Measurements from ENCODE around the gene IP6K3.

The IP6K3 gene

DNA sequence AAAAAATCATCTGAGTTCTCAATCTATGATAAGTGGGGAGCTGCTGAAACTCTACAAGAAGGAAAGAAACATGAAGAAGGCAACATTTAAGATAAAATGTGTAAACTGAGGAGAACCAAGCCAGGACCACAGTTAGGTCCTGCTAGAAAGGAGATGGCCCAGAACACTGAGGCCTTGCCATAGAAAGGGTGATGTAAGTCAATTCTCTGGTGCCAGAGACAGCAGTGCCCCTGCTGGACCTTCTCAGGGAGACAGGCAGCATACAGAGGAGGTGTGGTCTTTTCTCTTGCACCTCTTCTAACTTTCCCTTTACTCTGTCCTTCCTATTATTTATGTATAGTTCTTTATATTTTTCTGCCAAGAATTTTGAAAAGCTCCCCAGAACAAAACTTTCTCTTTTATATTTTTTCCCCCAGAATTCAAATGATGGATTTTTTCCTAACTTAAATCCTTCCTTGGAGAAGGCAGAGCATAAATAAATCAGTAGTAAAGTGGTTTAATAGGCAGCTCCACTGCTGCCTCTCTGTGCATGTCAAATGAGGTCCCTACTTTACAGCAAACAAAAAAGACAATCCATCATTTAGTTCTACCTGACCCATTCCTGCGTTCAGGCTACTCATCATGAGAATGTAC is 44.2 kb downstream of the IP6K3 start:
- DNase-seq, result peak; percentile 10

DNA sequence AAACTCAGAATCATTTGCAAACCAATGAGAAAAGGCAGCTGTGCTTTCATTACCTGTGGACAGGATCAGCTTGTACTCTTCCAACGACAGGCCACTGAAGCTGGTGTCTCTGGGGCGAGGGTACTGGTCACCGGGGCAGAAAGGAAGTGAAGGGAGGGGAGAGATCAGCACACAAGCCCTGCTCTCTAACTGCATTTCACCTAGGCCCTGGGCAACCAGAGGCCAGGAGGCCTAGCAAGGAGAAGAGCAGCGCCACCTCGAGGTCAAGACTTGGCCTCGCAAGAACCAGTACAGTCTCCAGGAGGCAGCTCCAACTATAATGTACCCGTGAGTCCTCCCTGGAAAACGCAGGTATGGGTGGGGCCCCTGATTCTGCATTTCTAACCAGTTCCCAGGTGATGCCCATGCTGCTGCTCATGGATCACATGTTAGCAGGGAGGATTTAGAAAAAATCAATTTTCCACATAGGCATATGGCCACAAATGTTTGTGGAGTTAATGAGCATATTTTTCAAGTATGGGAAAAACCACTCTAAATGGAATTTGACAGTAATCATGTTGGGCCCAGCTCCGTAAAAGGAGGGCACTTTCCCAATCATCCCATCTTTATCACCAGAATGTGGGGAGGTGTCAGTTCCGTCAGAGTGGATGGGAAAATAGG is 46.2 kb downstream of the IP6K3 start:
- DNase-seq, result peak; percentile 63

DNA sequence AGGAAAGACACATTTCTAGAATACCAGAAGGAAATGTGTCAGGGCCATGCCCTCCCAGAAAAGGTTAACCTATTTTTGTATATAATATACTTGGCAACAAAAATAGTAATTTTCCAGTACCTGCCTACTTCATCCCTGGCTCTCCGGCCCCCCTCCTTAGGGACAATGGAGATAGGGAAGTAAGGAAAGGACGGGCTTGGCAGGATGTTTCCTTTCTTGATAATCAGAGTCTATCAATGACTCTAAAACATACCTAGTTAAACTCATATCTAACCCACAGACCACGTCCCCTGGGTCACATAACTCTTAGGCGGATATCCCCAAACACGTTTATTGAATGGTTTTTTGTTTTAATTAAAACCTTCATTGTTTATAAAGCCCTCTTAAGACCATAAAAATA is 47.0 kb downstream of the IP6K3 start:
- no peak for DNase-seq

DNA sequence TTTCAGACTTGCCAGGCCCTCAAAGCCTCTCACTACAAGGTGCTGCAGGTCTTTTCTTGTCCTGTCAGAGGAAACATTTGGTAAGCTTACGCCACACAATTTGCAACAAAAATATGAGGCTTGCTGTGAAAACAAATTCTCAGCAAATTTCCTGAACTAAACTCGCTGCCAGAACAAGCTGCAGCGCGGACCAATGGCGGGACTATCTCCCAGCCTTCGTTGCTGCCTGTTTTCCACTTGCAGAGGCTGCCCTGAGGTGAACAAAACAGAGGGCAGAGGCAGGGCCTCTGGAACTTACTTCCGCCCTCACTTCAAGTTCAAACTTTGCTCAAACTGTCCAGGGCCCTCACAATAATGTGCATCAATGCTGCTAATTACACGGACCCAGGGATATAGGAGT is 47.6 kb downstream of the IP6K3 start:
- DNase-seq, result no peak

DNA sequence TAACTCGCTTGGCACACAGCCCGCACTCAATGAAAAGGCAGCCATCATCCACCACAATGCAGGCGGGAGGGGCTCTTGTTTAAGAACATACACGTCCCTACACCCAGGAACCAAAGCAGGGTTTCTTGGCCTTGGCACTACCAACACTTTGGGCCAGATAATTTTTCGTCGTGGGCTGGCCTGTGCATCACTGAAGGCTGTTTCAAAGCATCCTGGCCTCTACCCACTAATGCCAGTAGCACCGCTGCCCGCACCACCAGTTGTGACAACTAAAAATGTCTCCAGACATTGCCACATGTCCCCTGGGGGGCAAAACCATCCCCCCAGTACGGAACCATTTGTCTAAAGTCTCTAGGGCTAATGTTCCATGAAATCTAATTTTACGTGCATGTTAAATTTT is 48.2 kb downstream of the IP6K3 start:
- no peak for DNase-seq

DNA sequence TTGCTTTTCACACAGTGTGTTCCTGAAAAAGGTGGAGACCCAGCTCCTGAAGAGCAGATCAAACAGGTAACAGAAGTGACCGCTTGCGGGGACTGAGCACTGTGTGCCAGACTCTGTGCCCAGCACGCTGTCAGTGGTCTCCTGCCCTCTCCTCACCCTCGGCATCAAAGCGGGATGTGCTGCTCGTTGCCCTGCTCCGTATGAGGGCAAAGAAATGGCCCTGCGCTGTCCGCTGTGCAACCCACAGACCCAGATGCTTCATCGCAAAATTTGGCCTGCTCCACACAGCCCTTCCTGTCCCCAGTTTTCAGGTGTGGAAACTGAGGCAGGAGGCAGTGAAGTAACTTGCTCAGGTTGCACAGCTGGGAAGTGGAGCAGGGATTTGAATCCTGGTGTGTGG is 48.9 kb downstream of the IP6K3 start:
- no peak for DNase-seq

DNA sequence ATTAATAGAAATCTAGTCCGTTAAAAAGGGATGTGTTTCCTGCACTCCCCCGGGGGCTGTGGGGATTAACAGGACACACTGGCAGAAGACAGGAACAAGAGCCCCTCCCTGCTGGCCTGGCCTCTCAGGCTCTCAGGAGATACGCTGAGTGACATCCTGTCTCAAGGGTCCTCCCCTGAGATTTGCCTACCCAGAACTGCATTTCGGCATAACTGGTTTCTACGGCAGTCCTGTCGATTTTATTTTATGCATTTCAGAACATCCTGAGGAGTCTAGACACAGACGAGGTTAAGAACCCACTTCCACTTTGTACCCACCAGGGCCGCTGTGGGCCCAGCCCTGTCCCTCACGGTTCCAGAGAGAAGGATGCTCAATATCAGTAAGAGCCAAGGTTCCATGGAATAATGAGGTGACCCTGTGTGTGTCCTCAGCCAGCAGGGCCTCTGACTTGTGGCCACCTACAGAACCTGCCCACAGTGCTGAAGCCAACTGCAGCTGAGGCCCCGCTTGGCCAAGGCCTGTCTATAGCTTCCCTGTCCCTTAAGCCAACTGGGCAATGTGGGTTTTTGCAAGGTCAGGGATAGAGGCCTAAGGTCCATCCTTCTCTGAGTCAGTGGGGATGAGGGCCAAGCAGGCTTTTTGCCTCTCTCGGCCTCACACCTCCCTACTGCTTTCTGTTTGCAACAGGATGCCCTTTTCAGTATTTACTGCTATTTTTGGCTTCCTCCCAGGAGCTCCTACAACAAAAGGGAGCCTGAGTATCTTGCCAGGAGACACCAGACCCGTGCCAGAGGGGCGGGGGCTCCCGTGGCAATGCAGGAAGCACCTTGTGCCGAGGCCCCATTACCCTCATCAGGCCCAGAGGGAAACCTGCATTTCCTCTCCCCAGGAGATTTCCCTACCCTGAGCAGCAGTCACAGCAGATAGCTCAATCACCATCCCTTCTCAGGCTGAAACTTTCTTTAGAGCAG is 49.9 kb downstream of the IP6K3 start:
- DNase-seq, result no peak

DNA sequence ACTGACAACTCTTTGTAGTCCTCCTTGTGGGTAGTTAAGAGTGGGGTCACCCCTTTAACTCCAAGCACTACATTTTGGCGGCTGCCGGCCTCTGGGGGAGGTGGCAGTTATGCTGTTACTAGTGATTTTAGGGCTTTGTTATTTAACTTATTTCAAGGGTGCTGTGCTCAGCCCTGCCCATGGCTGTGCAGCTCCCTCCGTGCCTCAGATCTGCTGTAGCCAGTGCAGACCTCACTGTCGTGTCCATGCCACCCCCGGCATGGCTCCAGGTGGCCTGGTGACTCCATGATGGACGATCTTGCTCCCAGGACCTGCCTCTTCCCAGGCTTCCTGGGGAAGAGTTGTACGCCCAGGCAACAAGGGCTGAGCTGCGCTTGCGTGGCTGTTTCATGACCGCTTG is 50.6 kb downstream of the IP6K3 start:
- no peak for DNase-seq

DNA sequence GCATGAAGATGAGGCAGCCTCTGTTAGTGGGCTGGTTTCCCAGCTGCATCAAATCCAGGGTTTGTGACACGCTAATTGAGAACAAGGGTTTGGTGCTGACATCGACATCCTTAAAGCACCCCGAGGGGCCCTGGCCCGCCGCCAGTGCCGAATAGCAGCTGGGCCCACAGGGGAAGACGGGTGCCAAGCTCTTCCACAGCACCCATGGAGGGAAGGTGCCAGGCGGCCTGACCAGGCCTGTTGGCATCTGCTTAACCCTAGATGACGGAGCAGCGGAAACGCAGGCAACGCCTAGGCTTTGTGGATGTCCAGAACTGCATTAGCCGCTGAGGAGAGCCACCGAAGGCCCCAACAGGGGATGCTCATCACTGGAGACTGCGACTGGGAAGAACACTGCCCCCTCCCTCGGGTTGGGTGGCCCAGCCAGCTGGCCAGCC is 51.2 kb downstream of the IP6K3 start:
- DNase-seq, result no peak

DNA sequence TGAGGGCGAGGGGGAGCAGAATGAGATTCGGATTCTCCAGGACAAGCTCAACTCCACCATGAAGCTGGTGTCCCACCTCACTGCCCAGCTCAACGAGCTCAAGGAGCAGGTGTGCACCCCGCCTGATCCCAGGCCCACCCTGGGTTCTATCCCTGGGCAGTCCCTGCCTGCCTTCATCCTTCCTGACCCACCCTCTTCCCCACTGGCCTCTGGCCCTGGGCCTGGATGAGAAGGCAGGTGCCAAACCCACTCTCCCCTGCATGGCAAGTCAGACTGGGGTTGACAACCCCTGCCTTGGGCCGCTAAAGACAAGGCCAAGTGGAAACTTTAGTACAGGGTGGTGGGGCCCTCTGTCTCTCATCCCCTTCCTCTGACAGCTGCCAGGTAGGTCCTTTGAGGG is 51.7 kb downstream of the IP6K3 start:
- DNase-seq, result no peak

DNA sequence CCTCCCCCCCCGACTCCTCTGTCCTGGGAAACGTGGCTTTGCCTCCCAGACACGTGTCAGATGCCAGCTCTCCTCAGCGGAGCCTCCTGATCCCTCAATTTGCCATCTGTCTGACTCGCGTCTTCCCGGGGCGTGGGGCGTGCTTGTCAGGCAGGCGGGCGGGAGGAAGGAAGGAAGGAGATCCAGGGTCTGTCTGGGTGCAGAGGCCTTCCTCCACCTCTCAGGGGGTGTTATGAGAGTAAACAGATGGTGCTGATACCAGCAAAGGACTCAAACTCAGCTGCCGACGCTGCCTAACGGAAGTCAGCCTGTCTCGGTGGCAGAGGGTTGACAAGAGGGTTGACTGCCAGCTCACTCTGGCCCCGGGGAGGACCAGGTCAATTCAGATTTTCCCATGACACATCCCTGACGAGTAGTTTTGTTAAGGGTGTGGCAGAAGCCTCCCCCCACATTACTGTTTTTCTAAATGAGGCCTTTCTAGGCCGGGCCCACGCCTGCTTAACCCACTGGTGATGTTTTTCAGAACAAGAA is 52.2 kb downstream of the IP6K3 start:
- DNase-seq, result peak; percentile 71

DNA sequence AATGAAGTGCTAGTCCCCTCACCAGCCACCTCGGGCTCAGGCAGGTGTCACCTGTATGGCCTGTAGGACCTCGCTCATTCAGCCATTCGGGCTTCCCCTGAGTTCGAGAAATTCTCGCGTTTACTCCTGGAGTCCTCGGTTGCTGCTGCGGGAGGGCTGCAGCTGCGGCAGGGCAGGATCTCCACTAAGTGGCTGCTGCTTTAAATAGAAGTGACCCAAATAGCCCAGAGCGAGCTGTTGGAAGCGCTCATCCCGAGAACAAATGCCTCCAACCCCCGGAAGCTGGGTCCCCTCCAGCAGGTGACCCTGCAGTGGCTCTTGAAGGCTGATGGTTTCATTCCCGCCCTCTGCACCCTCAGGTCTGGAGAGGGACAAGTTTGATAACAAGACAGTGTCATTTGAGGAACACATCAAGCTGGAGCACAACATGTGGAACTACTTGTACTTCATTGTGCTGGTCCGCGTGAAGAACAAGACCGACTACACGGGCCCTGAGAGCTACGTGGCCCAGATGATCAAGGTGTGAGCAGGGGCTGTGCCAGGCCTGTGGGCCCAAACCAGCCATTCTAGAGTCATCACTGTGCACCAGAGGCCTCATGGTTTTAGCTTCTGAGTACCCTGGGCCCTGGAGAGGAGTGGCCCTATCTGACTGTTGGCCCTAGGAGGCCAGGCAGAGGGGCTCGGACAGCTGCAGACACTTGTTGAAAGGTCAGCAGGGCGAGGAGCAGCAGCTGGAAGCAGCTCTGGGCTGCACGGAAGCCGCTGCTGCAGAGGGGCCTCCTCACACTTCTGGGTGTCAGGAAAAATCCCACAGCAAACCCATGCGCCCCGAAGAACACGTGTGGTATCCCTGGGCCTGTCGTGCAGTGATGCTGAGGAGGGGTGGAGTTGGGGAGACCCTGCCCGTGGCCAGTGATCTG is 53.3 kb downstream of the IP6K3 start:
- no peak for DNase-seq

DNA sequence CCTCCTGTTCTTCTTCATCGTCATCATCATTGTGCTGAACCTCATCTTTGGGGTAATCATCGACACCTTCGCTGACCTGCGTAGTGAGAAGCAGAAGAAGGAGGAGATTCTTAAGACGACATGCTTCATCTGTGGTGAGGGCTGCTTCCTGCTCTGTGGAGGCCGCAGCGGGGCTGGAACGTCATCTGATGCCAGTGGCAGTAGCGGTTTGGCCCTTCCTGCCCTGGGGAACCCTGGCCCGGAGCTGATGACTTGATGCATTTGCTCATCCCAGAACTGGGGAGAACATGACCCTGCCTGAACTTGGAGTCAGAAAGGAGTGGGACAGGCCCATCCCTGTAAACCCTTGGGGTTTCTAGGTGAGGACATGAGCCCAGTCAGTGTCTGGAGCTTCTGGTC is 53.9 kb downstream of the IP6K3 start:
- peak; percentile 29 for DNase-seq

DNA sequence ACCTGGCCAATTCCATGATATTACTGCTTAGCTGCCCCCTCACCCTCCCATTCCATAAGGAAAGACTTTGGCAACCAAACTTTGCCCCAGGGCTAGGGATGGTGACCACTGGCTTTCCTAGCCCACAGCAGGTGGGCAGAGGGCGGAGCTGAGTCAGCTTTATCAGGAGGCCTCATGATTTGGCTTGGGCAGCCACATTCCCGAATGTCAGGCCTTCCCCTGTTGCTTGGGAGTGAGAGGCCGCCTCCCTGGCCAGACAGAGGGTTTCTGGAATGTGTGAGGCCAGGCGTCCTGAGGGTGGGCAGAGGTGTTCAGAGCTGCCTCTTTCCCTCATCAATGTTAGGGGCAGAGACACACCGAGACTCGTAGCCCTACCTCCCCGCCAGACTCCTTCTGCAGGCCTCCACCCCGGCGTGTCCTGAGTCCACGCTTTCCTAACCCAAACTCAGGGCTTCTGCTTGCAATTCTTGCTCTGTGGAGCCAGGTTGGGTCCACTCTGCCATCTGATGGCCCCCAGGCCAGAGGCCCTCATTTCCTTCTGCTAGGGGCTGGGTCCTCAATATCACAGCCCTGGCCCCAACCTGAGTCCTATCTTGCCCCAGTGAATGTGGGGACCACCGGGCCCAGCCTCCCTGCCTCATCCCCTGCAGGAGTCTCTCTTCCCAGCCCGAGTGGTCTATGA is 54.5 kb downstream of the IP6K3 start:
- DNase-seq, result no peak

DNA sequence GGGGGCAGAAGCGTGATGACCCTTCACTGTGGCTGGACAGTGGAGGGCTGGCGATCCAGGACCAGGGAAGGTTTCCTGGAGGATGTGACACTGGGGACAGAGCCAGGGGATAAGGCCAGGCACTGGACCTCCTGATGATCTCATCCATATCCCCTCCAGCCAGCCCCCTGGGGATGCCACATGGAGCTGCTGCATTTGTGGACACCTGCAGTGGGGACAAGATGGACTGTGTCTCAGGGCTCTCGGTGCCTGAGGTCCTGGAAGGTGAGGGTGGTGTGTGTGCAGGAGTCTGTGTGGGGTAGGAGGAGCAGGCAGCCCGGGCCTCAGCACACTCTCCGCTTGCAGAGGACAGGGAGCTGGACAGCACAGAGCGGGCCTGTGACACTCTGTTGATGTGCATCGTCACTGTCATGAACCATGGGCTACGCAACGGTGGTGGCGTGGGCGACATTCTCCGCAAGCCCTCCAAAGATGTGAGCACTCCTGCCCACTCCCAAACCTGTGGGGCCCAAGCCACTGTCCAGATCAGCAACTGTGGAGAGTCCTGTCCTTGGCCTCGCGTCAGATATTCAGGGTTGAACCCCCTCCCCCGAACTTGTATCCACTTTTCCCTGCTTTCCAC is 55.1 kb downstream of the IP6K3 start:
- no peak for DNase-seq

DNA sequence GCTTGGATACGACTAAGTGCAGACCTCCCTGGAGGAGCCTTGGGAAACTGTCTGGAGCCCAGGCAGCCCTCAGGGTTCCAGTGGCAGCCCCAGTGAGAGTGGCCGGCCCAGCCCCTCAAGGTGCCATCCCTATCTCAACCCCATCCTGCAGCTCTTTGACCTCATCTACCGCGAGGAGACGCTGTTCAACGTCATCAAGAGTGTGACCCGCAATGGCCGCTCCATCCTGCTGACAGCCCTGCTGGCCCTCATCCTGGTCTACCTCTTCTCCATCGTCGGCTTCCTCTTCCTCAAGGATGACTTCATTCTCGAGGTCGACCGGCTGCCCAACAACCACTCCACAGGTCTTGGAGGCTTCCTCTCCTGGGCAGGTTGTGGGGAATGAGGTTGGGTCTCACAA is 55.9 kb downstream of the IP6K3 start:
- no peak for DNase-seq

DNA sequence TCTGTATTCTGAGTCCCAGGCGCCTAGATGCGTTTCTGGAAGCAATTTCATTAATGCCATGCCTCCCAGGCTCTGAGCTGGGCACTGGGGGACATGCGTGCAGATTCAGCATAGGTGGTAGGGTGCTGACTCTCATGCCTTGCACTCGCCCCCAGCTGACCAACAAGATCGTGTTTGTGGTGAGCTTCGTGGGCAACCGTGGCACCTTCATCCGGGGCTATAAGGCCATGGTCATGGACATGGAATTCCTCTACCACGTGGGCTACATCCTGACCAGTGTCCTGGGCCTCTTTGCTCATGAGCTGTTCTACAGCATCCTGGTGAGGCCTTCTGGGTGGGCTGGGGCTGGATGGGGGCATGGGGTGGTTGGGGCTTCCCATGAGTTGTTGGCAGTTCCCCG is 56.8 kb downstream of the IP6K3 start:
- DNase-seq, result no peak

DNA sequence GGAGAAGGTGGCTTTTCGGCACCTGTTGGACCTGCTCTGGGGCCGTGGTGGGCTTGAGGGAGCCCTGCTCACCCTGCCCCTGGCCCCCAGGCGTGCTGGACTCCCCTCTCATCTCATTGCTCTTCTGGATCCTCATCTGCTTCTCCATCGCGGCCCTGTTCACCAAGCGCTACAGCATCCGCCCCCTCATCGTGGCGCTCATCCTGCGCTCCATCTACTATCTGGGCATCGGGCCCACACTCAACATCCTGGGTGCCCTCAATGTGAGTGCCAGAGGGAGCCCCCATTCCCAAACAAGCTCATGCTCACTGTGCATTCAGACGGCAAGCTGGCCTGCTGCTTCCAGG is 57.6 kb downstream of the IP6K3 start:
- DNase-seq, result no peak

DNA sequence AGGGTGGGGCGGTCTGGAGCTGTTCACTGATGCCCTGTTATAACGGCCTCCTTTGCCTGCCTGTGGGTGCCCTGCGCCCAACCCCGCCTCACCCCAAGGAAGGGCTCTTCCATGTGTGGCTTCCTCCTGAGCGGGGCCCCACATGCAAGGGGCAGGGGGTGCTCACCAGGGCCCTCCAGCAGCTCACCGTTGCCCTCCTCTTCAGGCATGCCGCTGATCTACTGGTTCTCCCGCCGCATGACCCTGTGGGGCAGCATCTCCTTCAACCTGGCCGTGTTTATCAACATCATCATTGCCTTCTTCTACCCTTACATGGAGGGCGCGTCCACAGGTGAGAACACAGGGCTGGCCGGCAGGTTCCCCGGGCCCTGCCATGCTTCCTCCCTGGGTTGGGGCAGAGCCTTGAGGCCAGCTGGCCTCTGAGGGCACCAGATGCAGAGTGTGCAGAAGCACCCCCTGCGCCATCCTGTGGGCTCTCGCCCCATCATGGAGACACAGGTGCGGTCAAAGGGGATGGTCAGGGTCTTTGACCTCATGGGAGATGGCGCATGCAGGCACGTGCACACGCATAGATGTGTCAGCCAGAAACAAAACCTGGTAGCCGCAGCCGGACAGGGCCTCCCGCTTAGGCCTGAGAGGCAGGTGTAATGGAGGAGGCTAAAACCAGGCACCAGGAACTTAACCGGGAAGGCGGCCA is 58.1 kb downstream of the IP6K3 start:
- DNase-seq, result no peak

DNA sequence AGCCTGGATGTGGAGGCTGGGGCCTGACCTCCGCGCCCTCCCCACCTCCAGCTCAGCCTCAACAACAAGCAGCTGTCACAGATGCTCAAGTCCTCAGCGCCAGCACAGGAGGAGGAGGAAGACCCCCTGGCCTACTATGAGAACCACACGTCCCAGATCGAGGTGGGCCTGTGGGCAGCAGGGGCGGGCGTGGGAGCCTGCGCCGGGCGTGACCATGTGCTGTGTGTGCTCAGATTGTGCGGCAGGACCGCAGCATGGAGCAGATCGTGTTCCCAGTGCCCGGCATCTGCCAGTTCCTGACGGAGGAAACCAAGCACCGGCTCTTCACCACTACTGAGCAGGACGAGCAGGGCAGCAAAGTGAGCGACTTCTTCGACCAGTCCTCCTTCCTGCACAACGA is 58.7 kb downstream of the IP6K3 start:
- no peak for DNase-seq
